Gastrocnemius medialis (tissue), 4 donors: ENCODE data around the gene NTNG1.

ENCODE experiments used
- POLR2A ChIP-seq, 2 donors: fragments of 450-650 bp; IDR thresholded peaks; one replicate each; pipeline ENCODE4 v1.6.1; 2017; ENCODE audit warnings: antibody characterized with exemption in 2 of 2, mild to moderate bottlenecking in 2 of 2, moderate library complexity in 2 of 2
- TF ChIP-seq, protein P1 (sequence below), 5 experiments: fragments of 450-650 bp in 3 of 5; fragments of 200-600 bp in 2 of 5; sonication (generic) in 2 of 5; IDR thresholded peaks in 4 of 5; conservative IDR thresholded peaks in 1 of 5; 1 replicate in 4 of 5; 2 replicates in 1 of 5; pipeline ENCODE4 v1.5.1; 2016 to 2019; ENCODE audit warnings: antibody characterized with exemption in 5 of 5, mild to moderate bottlenecking in 3 of 5, moderate library complexity in 3 of 5

GRCh38 chr1:107162745-107163144 is 21.9 kb downstream of the NTNG1 start:
- TF ChIP-seq, protein P1, sequence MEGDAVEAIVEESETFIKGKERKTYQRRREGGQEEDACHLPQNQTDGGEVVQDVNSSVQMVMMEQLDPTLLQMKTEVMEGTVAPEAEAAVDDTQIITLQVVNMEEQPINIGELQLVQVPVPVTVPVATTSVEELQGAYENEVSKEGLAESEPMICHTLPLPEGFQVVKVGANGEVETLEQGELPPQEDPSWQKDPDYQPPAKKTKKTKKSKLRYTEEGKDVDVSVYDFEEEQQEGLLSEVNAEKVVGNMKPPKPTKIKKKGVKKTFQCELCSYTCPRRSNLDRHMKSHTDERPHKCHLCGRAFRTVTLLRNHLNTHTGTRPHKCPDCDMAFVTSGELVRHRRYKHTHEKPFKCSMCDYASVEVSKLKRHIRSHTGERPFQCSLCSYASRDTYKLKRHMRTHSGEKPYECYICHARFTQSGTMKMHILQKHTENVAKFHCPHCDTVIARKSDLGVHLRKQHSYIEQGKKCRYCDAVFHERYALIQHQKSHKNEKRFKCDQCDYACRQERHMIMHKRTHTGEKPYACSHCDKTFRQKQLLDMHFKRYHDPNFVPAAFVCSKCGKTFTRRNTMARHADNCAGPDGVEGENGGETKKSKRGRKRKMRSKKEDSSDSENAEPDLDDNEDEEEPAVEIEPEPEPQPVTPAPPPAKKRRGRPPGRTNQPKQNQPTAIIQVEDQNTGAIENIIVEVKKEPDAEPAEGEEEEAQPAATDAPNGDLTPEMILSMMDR (IDR thresholded peaks at IDR 0.05 in 4 of 5, conservative IDR thresholded peaks at IDR 0.05 in 1 of 5), result no peak
- TF ChIP-seq POLR2A (IDR thresholded peaks at IDR 0.05), result no peak
